Endothelial cell of umbilical vein (primary cell): Measurements from ENCODE around the gene INHA. TPM values are rescaled to one million over a fixed set of nuclear protein-coding genes. Genes with fewer than 3 reads are reported as not detected.

Experiments used
- BruUV-seq: library from RNA; stranded (reverse); fragments of 400-500 nt; replicated peaks from 2 replicates; lab custom pipeline; 2021; lab: Mats Ljungman, UMichigan
- CTCF ChIA-PET: fragments of 300-600, 350-600 bp; sonication (Branson Sonifier 250); formaldehyde crosslinking; loops from one replicate; lab custom pipeline; 2021; ENCODE audit warnings: antibody characterized with exemption, inconsistent platforms; lab: Charles Lee
- POLR2A ChIA-PET: fragments of 300-600, 350-600 bp; sonication (Branson Sonifier 250); formaldehyde crosslinking; loops from one replicate; lab custom pipeline; 2021; ENCODE audit warnings: antibody characterized with exemption, inconsistent platforms; lab: Charles Lee
- DNase-seq: peaks from one replicate; pipeline ENCODE4 v3.0.0-alpha.2; 2011; ENCODE audit warnings: low read depth, low spot score
- FAIRE-seq: peaks from 2 replicates; lab custom pipeline; 2011; peaks lifted over from hg19 to GRCh38; lab: Jason Lieb, UNC
- H2AFZ ChIP-seq: 2 replicates; pipeline ENCODE4 v1.6.0; 2012; ENCODE audit warnings: low read depth, low read length, control low read depth, inconsistent platforms
- H3K27ac ChIP-seq: 2 replicates; pipeline ENCODE4 v1.5.1; 2011; ENCODE audit warnings: low read depth, mild to moderate bottlenecking, control low read depth, low read length, moderate library complexity; ENCODE audit not compliant: insufficient read depth
- H3K27me3 ChIP-seq, 2 experiments: 2 replicates each; pipeline versions ENCODE4 v1.6.0 to v1.6.1; 2011; ENCODE audit warnings: low read length in 2 of 2, mixed read lengths in 1 of 2; ENCODE audit not compliant: control insufficient read depth in 2 of 2, insufficient read depth in 2 of 2
- H3K36me3 ChIP-seq, 2 experiments: 2 replicates in 1 of 2; 3 replicates in 1 of 2; pipeline ENCODE4 v1.5.1; 2011; ENCODE audit warnings: low read length in 2 of 2, mild to moderate bottlenecking in 1 of 2, moderate library complexity in 1 of 2; ENCODE audit not compliant: control insufficient read depth in 2 of 2, insufficient read depth in 2 of 2; ENCODE audit errors: extremely low read depth in 1 of 2
- H3K4me1 ChIP-seq: 3 replicates; pipeline ENCODE4 v1.5.1; 2011; ENCODE audit warnings: mild to moderate bottlenecking, low read length; ENCODE audit not compliant: control insufficient read depth, insufficient read depth; ENCODE audit errors: extremely low read depth
- H3K4me2 ChIP-seq: 2 replicates; pipeline ENCODE4 v1.6.1; 2011; ENCODE audit warnings: low read length, control low read depth, mixed read lengths; ENCODE audit not compliant: insufficient read depth
- H3K4me3 ChIP-seq, 3 experiments: fragments of 200-600 bp in 1 of 3; sonication (generic), shearing (Covaris generic) in 1 of 3; replicated peaks in 1 of 3; 2 replicates each; pipeline ENCODE4 v1.5.1; 2011 to 2016; ENCODE audit warnings: control low read depth in 3 of 3, low read length in 3 of 3, mild to moderate bottlenecking in 2 of 3, inconsistent platforms in 1 of 3, low read depth in 1 of 3, moderate library complexity in 1 of 3; ENCODE audit not compliant: insufficient read depth in 1 of 3
- H3K79me2 ChIP-seq: 2 replicates; pipeline ENCODE4 v1.6.0; 2012; ENCODE audit warnings: low read length, inconsistent platforms; ENCODE audit not compliant: control insufficient read depth, insufficient read depth
- H3K9ac ChIP-seq: replicated peaks from 2 replicates; pipeline ENCODE3; 2011; ENCODE audit warnings: low read length, control low read depth; ENCODE audit not compliant: insufficient read depth; ENCODE audit errors: extremely low read depth
- H3K9me1 ChIP-seq: replicated peaks from 3 replicates; pipeline ENCODE4 v1.6.0; 2011; ENCODE audit warnings: mild to moderate bottlenecking, low read length; ENCODE audit not compliant: control insufficient read depth, insufficient read depth; ENCODE audit errors: extremely low read depth
- H3K9me3 ChIP-seq: replicated peaks from 2 replicates; pipeline ENCODE4 v1.5.1; 2012; ENCODE audit warnings: low read length, inconsistent platforms; ENCODE audit not compliant: control insufficient read depth, insufficient read depth
- H4K20me1 ChIP-seq: replicated peaks from 2 replicates; pipeline ENCODE3; 2011; ENCODE audit warnings: mild to moderate bottlenecking, low read length; ENCODE audit not compliant: control insufficient read depth, insufficient read depth; ENCODE audit errors: extremely low read depth
- CTCF ChIP-seq, 2 donors: IDR thresholded peaks; 1 replicate in 1 of 2; 2 replicates in 1 of 2; pipeline ENCODE4 v1.5.1; 2011; ENCODE audit warnings: low read length in 2 of 2, mild to moderate bottlenecking in 2 of 2, moderate library complexity in 2 of 2, control low read depth in 1 of 2, inconsistent platforms in 1 of 2, low read depth in 1 of 2; ENCODE audit not compliant: insufficient read depth in 1 of 2; ENCODE audit errors: extremely low read depth in 1 of 2
- EZH2 ChIP-seq: IDR thresholded peaks from 2 replicates; pipeline ENCODE4 v1.6.1; 2012; ENCODE audit warnings: borderline replicate concordance, low read depth, mild to moderate bottlenecking, moderate library complexity, low read length, inconsistent platforms; ENCODE audit not compliant: severe bottlenecking
- FOS ChIP-seq: IDR thresholded peaks from 2 replicates; pipeline ENCODE4 v1.6.1; 2011; ENCODE audit warnings: mild to moderate bottlenecking, low read length, moderate library complexity, borderline replicate concordance; ENCODE audit not compliant: insufficient read depth
- GATA2 ChIP-seq: IDR thresholded peaks from 2 replicates; pipeline ENCODE4 v1.7.0; 2011; ENCODE audit warnings: low read depth, mild to moderate bottlenecking, moderate library complexity, mixed read lengths, low read length; ENCODE audit not compliant: insufficient read length, insufficient read depth
- JUN ChIP-seq: IDR thresholded peaks from 2 replicates; pipeline ENCODE4 v1.6.1; 2011; ENCODE audit warnings: borderline replicate concordance, low read depth; ENCODE audit not compliant: insufficient read length, insufficient read depth
- MAX ChIP-seq: IDR thresholded peaks from 2 replicates; pipeline ENCODE4 v1.6.1; 2011; ENCODE audit not compliant: insufficient read depth, insufficient read length
- MYC ChIP-seq: IDR thresholded peaks from one replicate; pipeline ENCODE4 v1.6.1; 2011; ENCODE audit warnings: mild to moderate bottlenecking, low read depth, low read length
- POLR2A ChIP-seq: IDR thresholded peaks from 2 replicates; pipeline ENCODE4 v1.6.1; 2012; ENCODE audit warnings: low read depth, mild to moderate bottlenecking, control low read depth, low read length
- POLR2AphosphoS5 ChIP-seq: IDR thresholded peaks from 2 replicates; pipeline ENCODE4 v1.6.1; 2012; ENCODE audit warnings: low read depth, mild to moderate bottlenecking, control low read depth, low read length, moderate library complexity; ENCODE audit not compliant: insufficient read depth
- dilution Hi-C: fragments of 300-500 bp; cut with MboI; formaldehyde crosslinking; loops from one replicate; pipeline ENCODE4 v1.15.0; 2019; ENCODE audit warnings: low sequenced_read_pairs; ENCODE audit not compliant: extremely low pct_ligation_motif_present
- intact Hi-C: fragments of 100-400 bp; cut with micrococcal nuclease; formaldehyde crosslinking; loops from one replicate; pipeline ENCODE4 v1.10.0; 2022
- polyA plus RNA-seq, 4 experiments: library from polyadenylated mRNA; depleted of rRNA in 3 of 4; stranded (reverse) in 3 of 4; unstranded in 1 of 4; fragments of >200 nt; gene quantifications; 2 replicates each; pipeline versions ENCODE4 v1.2.1 to v1.2.3, GENCODE V29; 2011 to 2012; ENCODE audit warnings: missing spikeins in 1 of 4
- total RNA-seq: library from RNA; stranded (reverse); gene quantifications from 2 replicates; pipeline ENCODE4 v1.2.3, GENCODE V29; 2021

INHA gene
- total and polyA plus RNA-seq, 2 donors (not counting 3 experiments of a cell fraction or from before 2014, with no cell fraction given) = 0.06 TPM; not detected in 1

GRCh38 chr2:219611306-219611705 is 39.2 kb downstream of the INHA start:
- no TSS peak for BruUV-seq
- dilution Hi-C loops = no loop called here

More at GRCh38 chr2:219611306-219611705, 39.2 kb downstream of the INHA start:
- POLR2A ChIA-PET = no interaction called here
- Histone ChIP-seq H3K36me3 (peaks cover 0 to 15% of the 10 kb centered on the region in 2 experiments), H3K27ac (no peak overlapping the region), H3K9me3 (no peaks in the 10 kb centered on the region), H2AFZ (no peak overlapping the region), H3K9ac (no peak overlapping the region), H3K4me2 (no peak overlapping the region), H3K4me1 (no peaks in the 10 kb centered on the region), H3K4me3 (no peak overlapping the region), H4K20me1 (no peaks in the 10 kb centered on the region), H3K27me3 (no peaks in the 10 kb centered on the region), H3K79me2 (no peaks in the 10 kb centered on the region), H3K9me1 (no peaks in the 10 kb centered on the region)
- intact Hi-C loops = no loop called here
- CTCF ChIA-PET = interaction anchor here (0.7 to 1.7 kb wide), 2 partner anchors 19 to 49 kb away, joined by 3 to 4 read pairs; no protein-coding TSS in a partner anchor
- FAIRE-seq = no peak
- TF ChIP-seq MYC (no peak), GATA2 (no peak), FOS (no peak), EZH2 (no peak), CTCF (IDR thresholded peaks at IDR 0.05; ENCODE audit: extremely low read depth in 1 of 2, insufficient read depth in 1 of 2, low read depth in 1 of 2, low read length in 2 of 2) (no peak), POLR2AphosphoS5 (no peak), POLR2A (no peak), MAX (no peak), JUN (no peak)
- DNase-seq = no peak
